ENCODE results near the gene ASIC4. TPM values are rescaled to one million over a fixed set of nuclear protein-coding genes. Genes with fewer than 3 reads are reported as not detected.

Gene ASIC4
- total RNA-seq, 1 donor from 2014 or later, result not detected

GRCh38 chr2:219533930-219534661 is 19.8 kb downstream of the ASIC4 start:
- peaks cover 15% of the 10 kb centered on the region for H3K4me1 ChIP-seq
- intact Hi-C loops (cut with DNase I), result loop anchor here (2.0 kb wide), 1 partner anchor 133 kb away; no protein-coding TSS in a partner anchor
- H3K36me3 ChIP-seq, result peaks cover 0 to under 1% of the 10 kb centered on the region in 2 donors
- no peak for DNase-seq (ENCODE audit: extremely low spot score in 2 of 2)
- no peaks in the 10 kb centered on the region for H3K27me3 ChIP-seq
- no peaks in the 10 kb centered on the region for H3K9me3 ChIP-seq
- no peak overlapping the region for H3K4me3 ChIP-seq
- no peak for TF ChIP-seq POLR2AphosphoS5 (IDR thresholded peaks at IDR 0.05; ENCODE audit: insufficient read depth in 1 of 2, low read depth in 1 of 2)
- TF ChIP-seq CTCF (IDR thresholded peaks at IDR 0.05), result no peak
- TF ChIP-seq POLR2A (IDR thresholded peaks at IDR 0.05), result no peak
- no peak overlapping the region for H3K27ac ChIP-seq

- intact Hi-C loops (cut with DNase I), result no loop called here
- Histone ChIP-seq H3K4me3 (no peak overlapping the region), H3K9me3 (no peaks in the 10 kb centered on the region), H3K27ac (no peak overlapping the region), H3K36me3 (peaks cover 0 to 22% of the 10 kb centered on the region in 2 donors), H3K27me3 (no peaks in the 10 kb centered on the region), H3K4me1 (peaks cover 18% of the 10 kb centered on the region)
- DNase-seq (ENCODE audit: extremely low spot score in 2 of 2), result no peak
- TF ChIP-seq POLR2AphosphoS5 (IDR thresholded peaks at IDR 0.05; ENCODE audit: insufficient read depth in 1 of 2, low read depth in 1 of 2), result no peak
- TF ChIP-seq CTCF (IDR thresholded peaks at IDR 0.05), result no peak
- TF ChIP-seq POLR2A (IDR thresholded peaks at IDR 0.05), result no peak
These were observed 22.1 kb downstream of the ASIC4 start for GRCh38 chr2:219536425-219536824.

GRCh38 chr2:219536967-219537366 is 22.7 kb downstream of the ASIC4 start:
- peaks cover 0 to 22% of the 10 kb centered on the region in 2 donors for H3K36me3 ChIP-seq
- no peak overlapping the region for H3K4me3 ChIP-seq
- H3K9me3 ChIP-seq, result no peaks in the 10 kb centered on the region
- H3K27me3 ChIP-seq, result no peaks in the 10 kb centered on the region
- H3K27ac ChIP-seq, result no peak overlapping the region
- intact Hi-C loops (cut with DNase I), result no loop called here
- DNase-seq (ENCODE audit: extremely low spot score in 2 of 2), result no peak
- H3K4me1 ChIP-seq, result peaks cover 23% of the 10 kb centered on the region
- TF ChIP-seq POLR2A (IDR thresholded peaks at IDR 0.05), result no peak

GRCh38 chr2:219537657-219538488 is 23.6 kb downstream of the ASIC4 start:
- Histone ChIP-seq H3K4me1 (peaks cover 32% of the 10 kb centered on the region), H3K36me3 (peaks cover 0 to 22% of the 10 kb centered on the region in 2 donors), H3K9me3 (no peaks in the 10 kb centered on the region), H3K4me3 (no peak overlapping the region), H3K27ac (peak overlapping the region; percentile 16), H3K27me3 (no peaks in the 10 kb centered on the region)
- DNase-seq (ENCODE audit: extremely low spot score in 2 of 2), result no peak
- intact Hi-C loops (cut with DNase I), result no loop called here
- TF ChIP-seq POLR2AphosphoS5 (IDR thresholded peaks at IDR 0.05; ENCODE audit: insufficient read depth in 1 of 2, low read depth in 1 of 2) (no peak), CTCF (IDR thresholded peaks at IDR 0.05) (no peak), POLR2A (IDR thresholded peaks at IDR 0.05) (no peak)

GRCh38 chr2:219538504-219538951 is 24.2 kb downstream of the ASIC4 start:
- TF ChIP-seq POLR2AphosphoS5 (IDR thresholded peaks at IDR 0.05; ENCODE audit: insufficient read depth in 1 of 2, low read depth in 1 of 2), result no peak
- no peak for TF ChIP-seq CTCF (IDR thresholded peaks at IDR 0.05)
- TF ChIP-seq POLR2A (IDR thresholded peaks at IDR 0.05), result no peak
- no peaks in the 10 kb centered on the region for H3K9me3 ChIP-seq
- H3K4me1 ChIP-seq, result peaks cover 35% of the 10 kb centered on the region
- H3K36me3 ChIP-seq, result peaks cover 0 to 22% of the 10 kb centered on the region in 2 donors
- H3K27me3 ChIP-seq, result no peaks in the 10 kb centered on the region
- intact Hi-C loops (cut with DNase I), result no loop called here
- peak overlapping the region; percentile 16 for H3K27ac ChIP-seq
- no peak overlapping the region for H3K4me3 ChIP-seq
- no peak for DNase-seq (ENCODE audit: extremely low spot score in 2 of 2)
